Measurements from ENCODE around the gene CXorf38.
"Not testable (repeated sequence)": the region's sequence is repeated elsewhere in the genome, so short reads cannot be mapped to it uniquely, and the experiment has no call there.

The CXorf38 gene

GRCh38 chrX:40628506-40628905 is 18.9 kb downstream of the CXorf38 start:
- DNase-seq (ENCODE audit: low read depth), result no peak

GRCh38 chrX:40625294-40625693 is 22.1 kb downstream of the CXorf38 start:
- no peak for DNase-seq (ENCODE audit: low read depth)

GRCh38 chrX:40623665-40624064 is 23.7 kb downstream of the CXorf38 start:
- DNase-seq (ENCODE audit: low read depth), result no peak

GRCh38 chrX:40623139-40623536 is 24.2 kb downstream of the CXorf38 start, which contains the start of gene MPC1L:
TSS of gene MPC1L (plus strand) at chrX:40623428. CDS start at chrX:40623566, 138 bp downstream.
- DNase-seq (ENCODE audit: low read depth), result no peak

- no peak for DNase-seq (ENCODE audit: low read depth)
These were observed 24.8 kb downstream of the CXorf38 start for GRCh38 chrX:40622479-40623138.

- no peak for DNase-seq (ENCODE audit: low read depth)
These were observed 29.8 kb downstream of the CXorf38 start for GRCh38 chrX:40617566-40617965.

GRCh38 chrX:40615976-40616375 is 31.4 kb downstream of the CXorf38 start:
- no peak for DNase-seq (ENCODE audit: low read depth)

GRCh38 chrX:40612511-40612910 is 34.9 kb downstream of the CXorf38 start:
- DNase-seq (ENCODE audit: low read depth), result no peak

- DNase-seq (ENCODE audit: low read depth), result no peak
These were observed 40.0 kb downstream of the CXorf38 start for GRCh38 chrX:40607381-40607780.

GRCh38 chrX:40603446-40603845 is 43.9 kb downstream of the CXorf38 start:
- no peak for DNase-seq (ENCODE audit: low read depth)

- DNase-seq (ENCODE audit: low read depth), result not testable (repeated sequence)
These were observed 57.6 kb downstream of the CXorf38 start for GRCh38 chrX:40589616-40590321.

- not testable (repeated sequence) for DNase-seq (ENCODE audit: low read depth)
These were observed 59.7 kb downstream of the CXorf38 start for GRCh38 chrX:40587623-40588022.

GRCh38 chrX:40582811-40583210 is 64.5 kb downstream of the CXorf38 start:
- no peak for DNase-seq (ENCODE audit: low read depth)

- DNase-seq (ENCODE audit: low read depth), result not testable (repeated sequence)
These were observed 65.2 kb downstream of the CXorf38 start for GRCh38 chrX:40582178-40582577.

GRCh38 chrX:40581336-40581920 is 65.9 kb downstream of the CXorf38 start:
- peak; percentile 48 for DNase-seq (ENCODE audit: low read depth)

GRCh38 chrX:40580537-40581335 is 66.6 kb downstream of the CXorf38 start, which contains the start of gene ATP6AP2:
TSS of gene ATP6AP2 (plus strand) at chrX:40580970. CDS start at chrX:40581066, 96 bp downstream.
- peak; percentile 94 for DNase-seq (ENCODE audit: low read depth)

- DNase-seq (ENCODE audit: low read depth), result no peak
These were observed 67.3 kb downstream of the CXorf38 start for GRCh38 chrX:40579900-40580536.

GRCh38 chrX:40579141-40579540 is 68.2 kb downstream of the CXorf38 start:
- DNase-seq (ENCODE audit: low read depth), result no peak

GRCh38 chrX:40578039-40578695 is 69.2 kb downstream of the CXorf38 start:
- no peak for DNase-seq (ENCODE audit: low read depth)

All from ELR (cell line).